Gastroesophageal sphincter (tissue), 4 donors: ENCODE measurements around the gene AGXT2. TPM values are rescaled to one million over a fixed set of nuclear protein-coding genes. Genes with fewer than 3 reads are reported as not detected.
"Not testable (repeated sequence)": the region's sequence is repeated elsewhere in the genome, so short reads cannot be mapped to it uniquely, and the experiment has no call there.

ENCODE experiments used
- ATAC-seq: fragments of 150-250 bp; one replicate; pipeline ENCODE4 v1.9.1; 2016; ENCODE audit warnings: mild to moderate bottlenecking, moderate library complexity
- H3K27ac ChIP-seq, 4 donors: fragments of 200-600 bp; sonication (generic) in 3 of 4; 1 replicate in 3 of 4; 2 replicates in 1 of 4; pipeline ENCODE4 v1.5.1; 2016 to 2019
- H3K27me3 ChIP-seq: fragments of 200-600 bp; sonication (generic); one replicate; pipeline ENCODE4 v1.5.1; 2019
- H3K36me3 ChIP-seq, 2 donors: fragments of 200-600 bp; sonication (generic); one replicate each; pipeline ENCODE4 v1.5.1; 2019; ENCODE audit warnings: control low read depth in 1 of 2
- H3K4me1 ChIP-seq, 3 donors: fragments of 200-600 bp; sonication (generic); 1 replicate in 2 of 3; 2 replicates in 1 of 3; pipeline ENCODE4 v1.5.1; 2016 to 2019; ENCODE audit warnings: control low read depth in 2 of 3
- H3K4me3 ChIP-seq, 2 donors: fragments of 200-600 bp; sonication (generic); one replicate each; pipeline ENCODE4 v1.5.1; 2019; ENCODE audit warnings: mild to moderate bottlenecking in 1 of 2, moderate library complexity in 1 of 2
- H3K9me3 ChIP-seq, 3 donors: fragments of 200-600 bp; sonication (generic); one replicate each; pipeline ENCODE4 v1.5.1; 2017 to 2019; ENCODE audit warnings: control low read depth in 2 of 3
- EP300 ChIP-seq: sonication (generic); formaldehyde crosslinking; IDR thresholded peaks from one replicate; pipeline ENCODE4 v1.6.1; 2017; ENCODE audit warnings: antibody characterized with exemption, mild to moderate bottlenecking
- POLR2A ChIP-seq, 2 donors: fragments of 450-650 bp; IDR thresholded peaks; one replicate each; pipeline ENCODE4 v1.6.1; 2017; ENCODE audit warnings: antibody characterized with exemption in 2 of 2, mild to moderate bottlenecking in 2 of 2, moderate library complexity in 1 of 2
- POLR2AphosphoS5 ChIP-seq: sonication (generic); formaldehyde crosslinking; IDR thresholded peaks from one replicate; pipeline ENCODE4 v1.6.1; 2017; ENCODE audit warnings: antibody characterized with exemption
- WGBS, 2 donors: methylation state at CpG; one replicate each; pipeline ENCODE4 v1.1.5; 2018; ENCODE audit warnings: low coverage in 1 of 2; 5-methylcytosine and 5-hydroxymethylcytosine counted together
- total RNA-seq, 4 donors: library from RNA; depleted of rRNA; stranded (reverse); fragments of >200 nt; gene quantifications; one replicate each; pipeline ENCODE4 v1.1.0, GENCODE V29; 2016
- TF ChIP-seq, protein P1 (sequence below), 4 experiments: fragments of 200-600 bp in 2 of 4; fragments of 450-650 bp in 2 of 4; sonication (generic) in 1 of 4; IDR thresholded peaks; one replicate each; pipeline ENCODE4 v1.5.1; 2017 to 2019; ENCODE audit warnings: antibody characterized with exemption in 4 of 4, mild to moderate bottlenecking in 2 of 4, moderate library complexity in 2 of 4

Gene AGXT2
- total RNA-seq, 4 donors from 2014 or later, result not detected

GRCh38 chr5:34982823-34983222, 64.9 kb downstream of the AGXT2 start:
- TF ChIP-seq POLR2A (IDR thresholded peaks at IDR 0.05) (no peak), POLR2AphosphoS5 (no peak), EP300 (no peak)
- TF ChIP-seq, protein P1, sequence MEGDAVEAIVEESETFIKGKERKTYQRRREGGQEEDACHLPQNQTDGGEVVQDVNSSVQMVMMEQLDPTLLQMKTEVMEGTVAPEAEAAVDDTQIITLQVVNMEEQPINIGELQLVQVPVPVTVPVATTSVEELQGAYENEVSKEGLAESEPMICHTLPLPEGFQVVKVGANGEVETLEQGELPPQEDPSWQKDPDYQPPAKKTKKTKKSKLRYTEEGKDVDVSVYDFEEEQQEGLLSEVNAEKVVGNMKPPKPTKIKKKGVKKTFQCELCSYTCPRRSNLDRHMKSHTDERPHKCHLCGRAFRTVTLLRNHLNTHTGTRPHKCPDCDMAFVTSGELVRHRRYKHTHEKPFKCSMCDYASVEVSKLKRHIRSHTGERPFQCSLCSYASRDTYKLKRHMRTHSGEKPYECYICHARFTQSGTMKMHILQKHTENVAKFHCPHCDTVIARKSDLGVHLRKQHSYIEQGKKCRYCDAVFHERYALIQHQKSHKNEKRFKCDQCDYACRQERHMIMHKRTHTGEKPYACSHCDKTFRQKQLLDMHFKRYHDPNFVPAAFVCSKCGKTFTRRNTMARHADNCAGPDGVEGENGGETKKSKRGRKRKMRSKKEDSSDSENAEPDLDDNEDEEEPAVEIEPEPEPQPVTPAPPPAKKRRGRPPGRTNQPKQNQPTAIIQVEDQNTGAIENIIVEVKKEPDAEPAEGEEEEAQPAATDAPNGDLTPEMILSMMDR (IDR thresholded peaks at IDR 0.05), result no peak
- no peaks in the 10 kb centered on the region for H3K36me3 ChIP-seq
- no peaks in the 10 kb centered on the region for H3K4me1 ChIP-seq
- H3K4me3 ChIP-seq, result no peak overlapping the region
- ATAC-seq, result no peak
- peaks cover 5% of the 10 kb centered on the region for H3K27me3 ChIP-seq
- H3K9me3 ChIP-seq, result peaks cover 0 to 26% (median 0%) of the 10 kb centered on the region in 3 donors
- WGBS, 2 donors, result 80 to 96% methylated on average over 4 of the region's 4 CpGs
- no peak overlapping the region for H3K27ac ChIP-seq

DNA sequence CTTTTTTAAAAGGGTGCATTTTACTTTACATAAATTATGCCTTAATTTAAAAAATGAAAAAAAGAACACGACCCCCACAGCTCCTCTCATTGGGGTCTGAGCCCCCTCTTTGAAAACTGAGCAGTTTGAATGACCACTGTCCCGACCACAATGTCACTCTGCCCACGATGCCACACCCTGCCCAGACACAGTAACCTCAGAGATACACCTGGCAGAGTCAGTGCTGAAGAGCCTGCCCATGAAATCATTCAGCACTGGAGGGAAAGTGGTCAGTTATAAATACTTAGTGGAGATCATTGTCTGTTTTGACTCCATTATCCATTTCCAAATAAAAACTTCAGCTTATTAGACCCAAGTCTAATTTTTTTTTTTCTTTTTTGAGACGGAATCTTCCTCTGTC, 69.1 kb downstream of the AGXT2 start:
- no peaks in the 10 kb centered on the region for H3K27me3 ChIP-seq
- no peak for ATAC-seq
- H3K9me3 ChIP-seq, result no peaks in the 10 kb centered on the region
- no peak overlapping the region for H3K4me3 ChIP-seq
- H3K4me1 ChIP-seq, result no peaks in the 10 kb centered on the region
- TF ChIP-seq EP300 (no peak), POLR2A (IDR thresholded peaks at IDR 0.05) (no peak)
- WGBS, 2 donors, result 56 to 65% methylated on average over 3 to 4 of the region's 4 CpGs
- no peak overlapping the region for H3K27ac ChIP-seq
- H3K36me3 ChIP-seq, result no peaks in the 10 kb centered on the region

GRCh38 chr5:34977934-34978613, 69.7 kb downstream of the AGXT2 start:
- Histone ChIP-seq H3K9me3 (no peaks in the 10 kb centered on the region), H3K27me3 (no peaks in the 10 kb centered on the region), H3K4me3 (no peak overlapping the region), H3K36me3 (no peaks in the 10 kb centered on the region), H3K27ac (no peak overlapping the region), H3K4me1 (no peaks in the 10 kb centered on the region)
- 50 to 93% methylated on average over 1 to 2 of the region's 2 CpGs for WGBS, 2 donors
- no peak for ATAC-seq
- TF ChIP-seq EP300, result no peak
- no peak for TF ChIP-seq POLR2A (IDR thresholded peaks at IDR 0.05)

DNA sequence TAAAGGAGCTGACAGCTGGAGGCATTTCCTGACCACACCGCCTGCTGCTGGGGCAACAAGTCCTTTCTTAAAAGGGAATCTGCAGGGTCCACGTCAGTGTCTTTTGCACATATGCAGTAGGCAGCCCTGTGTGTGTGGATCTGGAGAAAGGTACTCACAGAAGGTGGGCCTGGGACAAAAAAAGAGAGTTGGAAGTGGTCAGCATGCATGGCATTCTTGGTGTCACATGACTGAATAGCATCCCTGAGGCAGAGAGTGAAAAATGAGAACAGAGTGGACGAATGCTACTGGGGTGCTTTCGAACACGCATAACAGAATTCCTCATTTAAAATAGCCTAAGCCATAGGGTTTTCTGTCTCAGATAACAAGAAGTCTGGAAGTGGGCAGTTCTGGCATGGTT, 71.4 kb downstream of the AGXT2 start:
- Histone ChIP-seq H3K4me1 (no peaks in the 10 kb centered on the region), H3K4me3 (no peak overlapping the region), H3K27ac (no peak overlapping the region), H3K9me3 (no peaks in the 10 kb centered on the region), H3K36me3 (no peaks in the 10 kb centered on the region), H3K27me3 (no peaks in the 10 kb centered on the region)
- TF ChIP-seq, protein P1 (IDR thresholded peaks at IDR 0.05), result no peak
- TF ChIP-seq POLR2AphosphoS5 (no peak), POLR2A (IDR thresholded peaks at IDR 0.05) (no peak), EP300 (no peak)
- 81 to 84% methylated on average over 4 to 5 of the region's 5 CpGs for WGBS, 2 donors
- ATAC-seq, result no peak

DNA sequence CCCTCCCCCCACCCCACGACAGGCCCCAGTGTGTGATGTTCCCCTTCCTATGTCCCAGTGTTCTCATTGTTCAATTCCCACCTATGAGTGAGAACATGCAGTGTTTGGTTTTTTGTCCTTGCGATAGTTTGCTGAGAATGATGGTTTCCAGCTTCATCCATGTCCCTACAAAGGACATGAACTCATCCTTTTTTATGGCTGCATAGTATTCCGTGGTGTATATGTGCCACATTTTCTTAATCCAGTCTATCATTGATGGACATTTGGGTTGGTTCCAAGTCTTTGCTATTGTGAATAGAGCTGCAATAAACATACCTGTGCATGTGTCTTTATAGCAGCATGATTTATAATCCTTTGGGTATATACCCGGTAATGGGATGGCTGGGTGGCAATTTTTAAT, 76.1 kb downstream of the AGXT2 start:
- H3K27me3 ChIP-seq, result not testable (repeated sequence)
- WGBS, 2 donors, result 93% methylated on average over 1 of the region's 4 CpGs; no CpG with 5 or more reads in 1 of the 2 donors

DNA sequence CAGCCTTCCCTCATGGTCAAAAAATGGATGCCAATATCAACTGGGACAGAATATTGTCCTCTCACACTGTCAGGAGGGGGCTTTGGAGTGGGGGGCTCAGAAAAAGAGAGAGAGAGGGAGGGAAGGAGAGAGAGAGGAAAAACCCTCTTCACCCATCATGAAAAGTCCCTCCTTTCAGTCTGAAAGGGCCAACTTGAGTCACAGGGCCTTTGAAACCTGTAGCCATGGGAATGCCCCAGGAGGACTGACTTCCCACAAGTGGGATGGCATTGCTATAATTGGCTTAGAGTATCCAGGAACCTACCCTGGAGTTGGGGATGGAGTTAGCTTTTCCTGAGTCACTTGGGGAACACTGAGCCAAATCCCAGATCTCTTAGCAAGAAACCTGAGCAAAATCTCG, 77.2 kb downstream of the AGXT2 start:
- H3K9me3 ChIP-seq, result no peaks in the 10 kb centered on the region
- 14% methylated on average over 1 of the region's 1 CpG; no CpG with 5 or more reads in 1 of the 2 donors for WGBS, 2 donors
- no peaks in the 10 kb centered on the region for H3K4me1 ChIP-seq
- H3K4me3 ChIP-seq, result no peak overlapping the region
- no peaks in the 10 kb centered on the region for H3K27me3 ChIP-seq
- H3K27ac ChIP-seq, result no peak overlapping the region
- no peaks in the 10 kb centered on the region for H3K36me3 ChIP-seq
- no peak for ATAC-seq
- no peak for TF ChIP-seq POLR2A (IDR thresholded peaks at IDR 0.05)
- TF ChIP-seq EP300, result no peak
- TF ChIP-seq, protein P1 (IDR thresholded peaks at IDR 0.05), result no peak
- no peak for TF ChIP-seq POLR2AphosphoS5

More for the DNA sequence above, 76.1 kb downstream of the AGXT2 start:
- not testable (repeated sequence) for H3K4me1 ChIP-seq, H3K36me3 ChIP-seq, ATAC-seq, H3K9me3 ChIP-seq, H3K4me3 ChIP-seq, H3K27ac ChIP-seq
